OCI-LY3 (cell line): ENCODE results near the gene LGALSL.

Source experiments
- EZH2phosphoT487 ChIP-seq: fragments of 200-600 bp; shearing (Covaris generic); IDR thresholded peaks from 2 replicates; pipeline ENCODE4 v1.6.1; 2018; ENCODE audit warnings: antibody characterized with exemption, mixed run types, low read depth
- TF ChIP-seq, protein P1 (sequence below): fragments of 200-600, 300-600 bp; sonication (generic); IDR thresholded peaks from 2 replicates; pipeline ENCODE4 v1.5.1; 2014; ENCODE audit warnings: antibody characterized with exemption, low read length, low read depth

DNA sequence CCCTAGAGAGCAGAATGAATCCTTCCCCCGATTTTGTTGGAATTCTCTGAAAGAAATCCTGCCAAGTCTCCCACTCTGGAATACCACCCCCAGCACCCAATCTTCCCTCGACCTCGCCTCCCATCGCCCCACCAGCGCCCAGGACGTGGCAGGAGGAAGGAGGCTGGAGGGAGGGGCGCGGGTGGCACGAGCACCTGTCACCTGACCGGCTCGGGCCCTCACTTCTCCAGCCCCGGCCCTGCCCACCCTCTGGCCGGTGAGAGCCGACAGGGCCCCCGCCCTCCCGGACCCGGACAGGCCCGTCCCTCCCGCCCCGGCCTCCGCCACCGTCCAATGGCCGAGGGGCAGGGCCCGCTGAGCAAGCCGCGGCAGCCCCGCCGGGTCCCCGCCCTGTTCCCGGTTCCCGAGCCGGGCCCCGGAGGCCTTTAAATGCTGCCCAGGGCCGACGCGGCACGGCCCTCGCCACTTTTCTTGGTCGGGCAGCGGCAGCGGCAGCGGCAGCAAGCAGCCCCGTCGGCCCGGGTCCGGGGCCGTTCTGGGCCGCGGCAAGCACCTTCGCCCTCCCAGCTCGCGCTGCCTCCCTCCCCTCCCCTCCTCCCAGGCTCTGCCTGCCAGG lies at the start of gene LGALSL:
- TF ChIP-seq, protein P1, sequence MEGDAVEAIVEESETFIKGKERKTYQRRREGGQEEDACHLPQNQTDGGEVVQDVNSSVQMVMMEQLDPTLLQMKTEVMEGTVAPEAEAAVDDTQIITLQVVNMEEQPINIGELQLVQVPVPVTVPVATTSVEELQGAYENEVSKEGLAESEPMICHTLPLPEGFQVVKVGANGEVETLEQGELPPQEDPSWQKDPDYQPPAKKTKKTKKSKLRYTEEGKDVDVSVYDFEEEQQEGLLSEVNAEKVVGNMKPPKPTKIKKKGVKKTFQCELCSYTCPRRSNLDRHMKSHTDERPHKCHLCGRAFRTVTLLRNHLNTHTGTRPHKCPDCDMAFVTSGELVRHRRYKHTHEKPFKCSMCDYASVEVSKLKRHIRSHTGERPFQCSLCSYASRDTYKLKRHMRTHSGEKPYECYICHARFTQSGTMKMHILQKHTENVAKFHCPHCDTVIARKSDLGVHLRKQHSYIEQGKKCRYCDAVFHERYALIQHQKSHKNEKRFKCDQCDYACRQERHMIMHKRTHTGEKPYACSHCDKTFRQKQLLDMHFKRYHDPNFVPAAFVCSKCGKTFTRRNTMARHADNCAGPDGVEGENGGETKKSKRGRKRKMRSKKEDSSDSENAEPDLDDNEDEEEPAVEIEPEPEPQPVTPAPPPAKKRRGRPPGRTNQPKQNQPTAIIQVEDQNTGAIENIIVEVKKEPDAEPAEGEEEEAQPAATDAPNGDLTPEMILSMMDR = no peak
- no peak for TF ChIP-seq EZH2phosphoT487
